IMR-90 (cell line): ENCODE data around the gene ARPC1A. TPM values are rescaled to one million over a fixed set of nuclear protein-coding genes. Genes with fewer than 3 reads are reported as not detected.

Experiments
- ATAC-seq: fragments of 200-7000 bp; cut with Tn5 transposase; 2 replicates; pipeline ENCODE4 v1.9.1; 2020; ENCODE audit warnings: low read depth, mild to moderate bottlenecking, moderate library complexity
- BruUV-seq: library from RNA; stranded (reverse); fragments of 400-500 nt; replicated peaks from 2 replicates; lab custom pipeline; 2021; lab: Mats Ljungman, UMichigan
- CTCF ChIA-PET: fragments of 300-600 bp; formaldehyde crosslinking; extraction: SDS; loops from one replicate; lab custom pipeline; 2021; ENCODE audit warnings: antibody characterized with exemption; lab: Yijun Ruan, JAX
- POLR2A ChIA-PET: fragments of 300-600 bp; sonication (Branson Sonifier 250); formaldehyde crosslinking; loops from one replicate; lab custom pipeline; 2022; ENCODE audit warnings: antibody characterized with exemption; ENCODE audit not compliant: unreplicated experiment; lab: Charles Lee
- DNase-seq: peaks from one replicate; pipeline ENCODE4 v3.0.0; 2013
- H2AFZ ChIP-seq: replicated peaks from 2 replicates; pipeline ENCODE3; 2013; ENCODE audit warnings: low read length, mild to moderate bottlenecking; ENCODE audit not compliant: poor library complexity
- H2AK5ac ChIP-seq: 2 replicates; pipeline ENCODE4 v1.6.1; 2013; ENCODE audit warnings: low read depth, low read length, inconsistent platforms
- H2AK9ac ChIP-seq: replicated peaks from 2 replicates; pipeline ENCODE3; 2013; ENCODE audit warnings: mild to moderate bottlenecking, low read depth, low read length, moderate library complexity; ENCODE audit not compliant: poor library complexity
- H2BK120ac ChIP-seq: 2 replicates; pipeline ENCODE4 v1.6.1; 2013; ENCODE audit warnings: low read depth, low read length, inconsistent platforms
- H2BK15ac ChIP-seq: 3 replicates; pipeline ENCODE4 v1.6.1; 2013; ENCODE audit warnings: low read depth, low read length, inconsistent platforms
- H2BK20ac ChIP-seq: 2 replicates; pipeline ENCODE4 v1.6.1; 2013; ENCODE audit warnings: low read depth, mild to moderate bottlenecking, inconsistent platforms, low read length, moderate library complexity
- H2BK5ac ChIP-seq: 2 replicates; pipeline ENCODE4 v1.6.1; 2013; ENCODE audit warnings: mild to moderate bottlenecking, low read depth, low read length, inconsistent platforms; ENCODE audit not compliant: poor library complexity, severe bottlenecking
- H3K14ac ChIP-seq: replicated peaks from 2 replicates; pipeline ENCODE4 v1.6.1; 2013; ENCODE audit warnings: low read depth, low read length, inconsistent platforms
- H3K18ac ChIP-seq: 2 replicates; pipeline ENCODE4 v1.6.1; 2013; ENCODE audit warnings: low read depth, low read length, control low read depth
- H3K23ac ChIP-seq: 2 replicates; pipeline ENCODE4 v1.6.1; 2013; ENCODE audit warnings: low read depth, low read length, inconsistent platforms
- H3K27ac ChIP-seq: 2 replicates; pipeline ENCODE4 v1.5.1; 2013; ENCODE audit warnings: mild to moderate bottlenecking, control low read depth, low read length; ENCODE audit not compliant: insufficient read depth
- H3K27me3 ChIP-seq: 2 replicates; pipeline ENCODE4 v1.6.1; 2013; ENCODE audit warnings: low read length; ENCODE audit not compliant: control insufficient read depth, insufficient read depth
- H3K36me3 ChIP-seq: 2 replicates; pipeline ENCODE4 v1.6.1; 2013; ENCODE audit warnings: low read length, mixed read lengths; ENCODE audit not compliant: control insufficient read depth, insufficient read depth
- H3K4ac ChIP-seq: 2 replicates; pipeline ENCODE4 v1.6.1; 2013; ENCODE audit warnings: low read depth, low read length, inconsistent platforms
- H3K4me1 ChIP-seq: 2 replicates; pipeline ENCODE4 v1.6.1; 2013; ENCODE audit warnings: low read length, mixed read lengths; ENCODE audit not compliant: control insufficient read depth, insufficient read depth
- H3K4me2 ChIP-seq: 2 replicates; pipeline ENCODE4 v1.6.1; 2013; ENCODE audit warnings: low read depth, mild to moderate bottlenecking, control low read depth, low read length, moderate library complexity
- H3K4me3 ChIP-seq: 2 replicates; pipeline ENCODE4 v1.5.1; 2013; ENCODE audit warnings: low read depth, mild to moderate bottlenecking, control low read depth, low read length, moderate library complexity; ENCODE audit not compliant: insufficient read depth
- H3K56ac ChIP-seq: 2 replicates; pipeline ENCODE4 v1.6.1; 2013; ENCODE audit warnings: low read length, inconsistent platforms; ENCODE audit not compliant: insufficient read depth; ENCODE audit errors: extremely low read depth
- H3K79me1 ChIP-seq, 2 experiments: 2 replicates each; pipeline ENCODE4 v1.6.1; 2013; ENCODE audit warnings: low read length in 2 of 2, inconsistent platforms in 1 of 2, low read depth in 1 of 2
- H3K9ac ChIP-seq: 2 replicates; pipeline ENCODE4 v1.6.1; 2013; ENCODE audit warnings: low read depth, low read length, control low read depth
- H3K9me1 ChIP-seq: 2 replicates; pipeline ENCODE4 v1.6.1; 2013; ENCODE audit warnings: low read length, inconsistent platforms; ENCODE audit not compliant: insufficient read depth
- H3K9me3 ChIP-seq: 2 replicates; pipeline ENCODE4 v1.6.1; 2013; ENCODE audit warnings: low read length; ENCODE audit not compliant: control insufficient read depth, insufficient read depth
- H4K20me1 ChIP-seq: 2 replicates; pipeline ENCODE4 v1.6.1; 2013; ENCODE audit warnings: low read length, inconsistent platforms; ENCODE audit not compliant: insufficient read depth
- H4K5ac ChIP-seq: 2 replicates; pipeline ENCODE4 v1.6.1; 2013; ENCODE audit warnings: mild to moderate bottlenecking, low read depth, low read length, control low read depth
- H4K8ac ChIP-seq, 2 experiments: 2 replicates each; pipeline ENCODE4 v1.6.1; 2013; ENCODE audit warnings: low read depth in 2 of 2, low read length in 2 of 2, control low read depth in 1 of 2, inconsistent platforms in 1 of 2
- H4K91ac ChIP-seq: 2 replicates; pipeline ENCODE4 v1.6.1; 2013; ENCODE audit warnings: low read depth, low read length, inconsistent platforms; ENCODE audit not compliant: insufficient read depth
- BHLHE40 ChIP-seq: fragments of 150-350 bp; IDR thresholded peaks from 2 replicates; pipeline ENCODE4 v1.6.1; 2016; ENCODE audit warnings: mild to moderate bottlenecking, low read depth, low read length
- RFX5 ChIP-seq: IDR thresholded peaks from 2 replicates; pipeline ENCODE4 v1.8.0; 2012; ENCODE audit warnings: low read depth, mild to moderate bottlenecking, low read length, moderate library complexity
- WGBS, 2 experiments: methylation state at CpG; one replicate each; pipeline versions ENCODE4 v1.1.5 to v1.1.7; 2013; ENCODE audit warnings: missing lambda C conversion rate in 2 of 2; ENCODE audit not compliant: insufficient read length in 1 of 2; ENCODE audit errors: extremely low coverage in 2 of 2; 5-methylcytosine and 5-hydroxymethylcytosine counted together
- dilution Hi-C: fragments of 300-500 bp; cut with HindIII; formaldehyde crosslinking; loops from one replicate; pipeline ENCODE4 v1.14.3; 2018; ENCODE audit warnings: low sequenced_read_pairs; ENCODE audit not compliant: unreplicated experiment
- in situ Hi-C: fragments of 300-500 bp; cut with MboI; formaldehyde crosslinking; loops from 3 replicates; pipeline ENCODE4 v1.14.3; 2019; ENCODE audit warnings: low sequenced_read_pairs, inconsistent platforms, mixed read lengths
- intact Hi-C: fragments of 100-400 bp; cut with micrococcal nuclease; formaldehyde crosslinking; loops from 2 replicates; pipeline ENCODE4 v1.10.0; 2022
- polyA plus RNA-seq, 3 experiments: library from polyadenylated mRNA; depleted of rRNA; stranded (reverse); fragments of >200 nt; gene quantifications; 2 replicates each; pipeline ENCODE4 v1.2.3, GENCODE V29; 2012; ENCODE audit warnings: low replicate concordance in 1 of 3
- total RNA-seq: library from RNA; depleted of rRNA; stranded (reverse); fragments of >200 nt; gene quantifications from 2 replicates; pipeline ENCODE4 v1.2.3, GENCODE V29; 2012

ARPC1A gene
- total and polyA plus RNA-seq, 2 of the 4 experiments (the other 2 are of a cell fraction) = 253 to 327 TPM

GRCh38 chr7:99369767-99370391 lies 44.2 kb downstream of the ARPC1A start:
- peak overlapping the region; percentile 24; the same call in 1 of the 2 replicates for H3K4ac ChIP-seq
- TF ChIP-seq RFX5 (no peak), BHLHE40 (no peak)
- no peak overlapping the region for H4K8ac ChIP-seq
- no peak overlapping the region for H4K91ac ChIP-seq
- no peak overlapping the region for H2AK5ac ChIP-seq
- no peak overlapping the region for H3K56ac ChIP-seq
- H2BK120ac ChIP-seq = no peak overlapping the region
- in situ Hi-C loops (no loop called here), dilution Hi-C loops (no loop called here), intact Hi-C loops (no loop called here)
- no peak overlapping the region for H2AK9ac ChIP-seq
- 30% methylated on average over 2 of the region's 9 CpGs; no CpG with 5 or more reads in 1 of the 2 experiments for WGBS, 2 experiments
- H3K27me3 ChIP-seq = no peaks in the 10 kb centered on the region
- no peak overlapping the region for H3K4me2 ChIP-seq
- H3K23ac ChIP-seq = no peak overlapping the region
- ChIA-PET CTCF (interaction anchor here (0.6 kb wide), 3 partner anchors 40 to 87 kb away, joined by 3 to 6 read pairs (median 4); no protein-coding TSS in a partner anchor), POLR2A (no interaction called here)
- H3K9ac ChIP-seq = no peak overlapping the region
- H2AFZ ChIP-seq = peak overlapping the region; percentile 23
- no peak overlapping the region; the same call in 2 of the 3 replicates for H2BK15ac ChIP-seq
- no peak overlapping the region for H2BK5ac ChIP-seq
- peak; percentile 45 for DNase-seq
- no peak overlapping the region for H4K5ac ChIP-seq
- ATAC-seq = no peak
- H3K36me3 ChIP-seq = peaks cover 19% of the 10 kb centered on the region
- H3K4me1 ChIP-seq = peaks cover 8% of the 10 kb centered on the region; the same call in 1 of the 2 replicates
- H3K27ac ChIP-seq = no peak overlapping the region
- no peak overlapping the region for H3K14ac ChIP-seq
- H3K18ac ChIP-seq = no peak overlapping the region
- H3K4me3 ChIP-seq = no peak overlapping the region
- H3K9me1 ChIP-seq = peaks cover 4% of the 10 kb centered on the region; the same call in 1 of the 2 replicates
- H3K79me1 ChIP-seq = peaks cover 4 to 38% of the 10 kb centered on the region in 2 experiments; a peak in 2 of 4 replicates
- H3K9me3 ChIP-seq = no peaks in the 10 kb centered on the region
- peaks cover 4% of the 10 kb centered on the region; the same call in 1 of the 2 replicates for H4K20me1 ChIP-seq
- no peak overlapping the region for H2BK20ac ChIP-seq
- no TSS peak for BruUV-seq
